ENCODE data around the gene SNORC.
"Not testable (repeated sequence)": the region's sequence is repeated elsewhere in the genome, so short reads cannot be mapped to it uniquely, and the experiment has no call there.

The SNORC gene

GRCh38 chr2:232870018-232870765, at the start of gene SNORC:
SNORC (plus strand) TSS chr2:232870264; CDS start chr2:232870342, 78 bp downstream.
- DNase-seq, result no peak

- no peak for DNase-seq
Measured at GRCh38 chr2:232829988-232830387, 40.1 kb upstream of the SNORC start.

GRCh38 chr2:232831496-232831895, 38.6 kb upstream of the SNORC start:
- no peak for DNase-seq

GRCh38 chr2:232833830-232834229, 36.2 kb upstream of the SNORC start:
- DNase-seq, result no peak

GRCh38 chr2:232835687-232836208, 34.3 kb upstream of the SNORC start:
- DNase-seq, result no peak

- DNase-seq, result no peak
Measured at GRCh38 chr2:232836934-232837333, 33.1 kb upstream of the SNORC start.

- no peak for DNase-seq
Measured at GRCh38 chr2:232838406-232838874, 31.6 kb upstream of the SNORC start.

GRCh38 chr2:232839411-232840079, 30.5 kb upstream of the SNORC start:
- DNase-seq, result peak in 16 of 51 donors; percentile 6 to 42 (median 22)

- peak in 1 of 51 donors; percentile 10 for DNase-seq
Measured at GRCh38 chr2:232842689-232843088, 27.4 kb upstream of the SNORC start.

GRCh38 chr2:232843834-232844233, 26.2 kb upstream of the SNORC start:
- DNase-seq, result peak in 6 of 51 donors; percentile 4 to 43 (median 12)

- DNase-seq, result no peak
Measured at GRCh38 chr2:232846055-232846454, 24.0 kb upstream of the SNORC start.

- DNase-seq, result no peak
Measured at GRCh38 chr2:232850039-232850438, 20.0 kb upstream of the SNORC start.

- DNase-seq, result not testable (repeated sequence)
Measured at GRCh38 chr2:232852081-232852480, 18.0 kb upstream of the SNORC start.

- no peak for DNase-seq
Measured at GRCh38 chr2:232852676-232853075, 17.4 kb upstream of the SNORC start.

- DNase-seq, result no peak
Measured at GRCh38 chr2:232854082-232854481, 16.0 kb upstream of the SNORC start.

GRCh38 chr2:232857158-232857563, 12.9 kb upstream of the SNORC start:
- no peak for DNase-seq

GRCh38 chr2:232859385-232859916, 10.6 kb upstream of the SNORC start:
- DNase-seq, result no peak

- DNase-seq, result no peak
Measured at GRCh38 chr2:232860593-232861241, 9.3 kb upstream of the SNORC start.

GRCh38 chr2:232861353-232861752, 8.7 kb upstream of the SNORC start:
- DNase-seq, result no peak

- no peak for DNase-seq
Measured at GRCh38 chr2:232863996-232864395, 6.1 kb upstream of the SNORC start.

GRCh38 chr2:232865165-232865564, 4.9 kb upstream of the SNORC start:
- DNase-seq, result no peak

- no peak for DNase-seq
Measured at GRCh38 chr2:232866104-232866503, 4.0 kb upstream of the SNORC start.
